Effector memory CD8-positive, alpha-beta T cell (primary cell): ENCODE results near the gene PTGDS.

Experiments used
- ATAC-seq: fragments of 150-1000 bp; cut with Tn5 transposase; replicated peaks from 2 replicates; pipeline ENCODE4 v1.10.0; 2021; ENCODE audit warnings: mild to moderate bottlenecking, moderate library complexity
- DNase-seq, 3 experiments: peaks; one replicate each; pipeline ENCODE4 v3.0.0; 2021
- H3K27ac Mint-ChIP-seq, 2 donors: one replicate each; pipeline ENCODE4 v1.8.0; 2022; ENCODE audit warnings: mild to moderate bottlenecking in 2 of 2, mixed read lengths in 2 of 2, moderate library complexity in 2 of 2
- H3K27me3 Mint-ChIP-seq, 2 donors: one replicate each; pipeline ENCODE4 v1.8.0; 2022; ENCODE audit warnings: mixed read lengths in 2 of 2
- H3K36me3 Mint-ChIP-seq: one replicate; pipeline ENCODE4 v1.8.0; 2022; ENCODE audit warnings: mild to moderate bottlenecking, moderate library complexity, mixed read lengths; ENCODE audit not compliant: insufficient read depth
- H3K4me1 Mint-ChIP-seq, 2 donors: one replicate each; pipeline ENCODE4 v1.8.0; 2022; ENCODE audit warnings: low read depth in 2 of 2, mixed read lengths in 2 of 2
- H3K4me3 Mint-ChIP-seq, 2 donors: one replicate each; pipeline ENCODE4 v1.8.0; 2022; ENCODE audit warnings: mild to moderate bottlenecking in 2 of 2, mixed read lengths in 2 of 2, moderate library complexity in 2 of 2
- H3K9me3 Mint-ChIP-seq, 2 donors: one replicate each; pipeline ENCODE4 v1.8.0; 2022; ENCODE audit warnings: mixed read lengths in 2 of 2

Gene PTGDS

GRCh38 chr9:137020771-137021567 is 43.7 kb downstream of the PTGDS start:
- Mint-ChIP-seq H3K27ac (peak overlapping the region in 1 of 2 donors; percentile 46), H3K9me3 (no peaks in the 10 kb centered on the region), H3K36me3 (peaks cover 10% of the 10 kb centered on the region), H3K4me1 (peaks cover 3 to 18% of the 10 kb centered on the region in 2 donors), H3K27me3 (no peaks in the 10 kb centered on the region), H3K4me3 (no peak overlapping the region)
- DNase-seq: no peak
- ATAC-seq: no peak

GRCh38 chr9:137021568-137021978 is 44.3 kb downstream of the PTGDS start:
- no peaks in the 10 kb centered on the region for H3K27me3 Mint-ChIP-seq
- peak overlapping the region; percentile 41 to 71 for H3K27ac Mint-ChIP-seq
- peak overlapping the region in 1 of 2 donors; percentile 18 for H3K4me3 Mint-ChIP-seq
- H3K36me3 Mint-ChIP-seq: peaks cover 10% of the 10 kb centered on the region
- DNase-seq: no peak
- no peak for ATAC-seq
- H3K9me3 Mint-ChIP-seq: no peaks in the 10 kb centered on the region
- H3K4me1 Mint-ChIP-seq: peaks cover 6 to 22% of the 10 kb centered on the region in 2 donors

- Mint-ChIP-seq H3K4me1 (peaks cover 11 to 27% of the 10 kb centered on the region in 2 donors), H3K36me3 (peaks cover 11% of the 10 kb centered on the region), H3K27ac (peak overlapping the region; percentile 41 to 71), H3K9me3 (no peaks in the 10 kb centered on the region), H3K4me3 (peak overlapping the region in 1 of 2 donors; percentile 18), H3K27me3 (no peaks in the 10 kb centered on the region)
- ATAC-seq (peak; percentile 85), DNase-seq (peak; percentile 58 to 71 (median 68))
Observed at GRCh38 chr9:137021979-137022661, 44.8 kb downstream of the PTGDS start.

- ATAC-seq: no peak
- Mint-ChIP-seq H3K9me3 (no peaks in the 10 kb centered on the region), H3K4me3 (no peak overlapping the region), H3K27me3 (no peaks in the 10 kb centered on the region), H3K4me1 (peaks cover 14 to 30% of the 10 kb centered on the region in 2 donors), H3K36me3 (peaks cover 14% of the 10 kb centered on the region), H3K27ac (no peak overlapping the region)
- DNase-seq: no peak
Observed at GRCh38 chr9:137022662-137023008, 45.3 kb downstream of the PTGDS start.

GRCh38 chr9:137023157-137023556 is 45.9 kb downstream of the PTGDS start:
- no peaks in the 10 kb centered on the region for H3K27me3 Mint-ChIP-seq
- H3K4me1 Mint-ChIP-seq: peaks cover 14 to 30% of the 10 kb centered on the region in 2 donors
- peaks cover 14% of the 10 kb centered on the region for H3K36me3 Mint-ChIP-seq
- no peak overlapping the region for H3K4me3 Mint-ChIP-seq
- no peak for DNase-seq
- H3K27ac Mint-ChIP-seq: no peak overlapping the region
- ATAC-seq: no peak
- no peaks in the 10 kb centered on the region for H3K9me3 Mint-ChIP-seq

GRCh38 chr9:137023583-137023991 is 46.3 kb downstream of the PTGDS start:
- Mint-ChIP-seq H3K36me3 (peaks cover 15% of the 10 kb centered on the region), H3K4me1 (peaks cover 14 to 29% of the 10 kb centered on the region in 2 donors), H3K9me3 (no peaks in the 10 kb centered on the region), H3K27ac (no peak overlapping the region), H3K27me3 (no peaks in the 10 kb centered on the region), H3K4me3 (no peak overlapping the region)
- ATAC-seq: no peak
- DNase-seq: no peak

GRCh38 chr9:137025517-137025966 is 48.2 kb downstream of the PTGDS start:
- DNase-seq (no peak), ATAC-seq (no peak)
- Mint-ChIP-seq H3K4me3 (peak overlapping the region; percentile 6 to 91), H3K27me3 (no peaks in the 10 kb centered on the region), H3K36me3 (peaks cover 33% of the 10 kb centered on the region), H3K27ac (no peak overlapping the region), H3K9me3 (no peaks in the 10 kb centered on the region), H3K4me1 (peaks cover 26 to 35% of the 10 kb centered on the region in 2 donors)

GRCh38 chr9:137026384-137026783 is 49.1 kb downstream of the PTGDS start:
- Mint-ChIP-seq H3K4me3 (peak overlapping the region; percentile 90 to 91), H3K9me3 (no peaks in the 10 kb centered on the region), H3K4me1 (peaks cover 31 to 39% of the 10 kb centered on the region in 2 donors), H3K36me3 (peaks cover 38% of the 10 kb centered on the region), H3K27ac (peak overlapping the region in 1 of 2 donors; percentile 78), H3K27me3 (no peaks in the 10 kb centered on the region)
- no peak for DNase-seq
- ATAC-seq: no peak

- no peak for ATAC-seq
Observed at GRCh38 chr9:137026828-137027227, 49.5 kb downstream of the PTGDS start.

GRCh38 chr9:137027369-137028262 is 50.3 kb downstream of the PTGDS start, which contains the start of gene ABCA2:
ABCA2 (minus strand) TSS chr9:137028237; CDS start chr9:137028140, 97 bp downstream.
- Mint-ChIP-seq H3K27ac (peak within 1 kb of the TSS; percentile 60 to 93), H3K36me3 (peaks cover 36% of the 10 kb centered on the region), H3K27me3 (no peaks in the 10 kb centered on the region), H3K4me3 (peak within 1 kb of the TSS; percentile 90 to 94), H3K4me1 (peaks cover 37 to 42% of the 10 kb centered on the region in 2 donors), H3K9me3 (no peaks in the 10 kb centered on the region)
- ATAC-seq: no peak
- no peak for DNase-seq

More at GRCh38 chr9:137026828-137027227, 49.5 kb downstream of the PTGDS start:
- Mint-ChIP-seq H3K36me3 (peaks cover 38% of the 10 kb centered on the region), H3K27me3 (no peaks in the 10 kb centered on the region), H3K27ac (peak overlapping the region; percentile 60 to 78), H3K4me3 (peak overlapping the region; percentile 90 to 91), H3K4me1 (peaks cover 33 to 39% of the 10 kb centered on the region in 2 donors), H3K9me3 (no peaks in the 10 kb centered on the region)
- no peak for DNase-seq

- no peaks in the 10 kb centered on the region for H3K9me3 Mint-ChIP-seq
- ATAC-seq (peak; percentile 54), DNase-seq (peak; percentile 55 to 66 (median 63))
- H3K27ac Mint-ChIP-seq: peak overlapping the region; percentile 31 to 93
- peak overlapping the region; percentile 86 to 94 for H3K4me3 Mint-ChIP-seq
- peaks cover 42 to 47% of the 10 kb centered on the region in 2 donors for H3K4me1 Mint-ChIP-seq
- peaks cover 36% of the 10 kb centered on the region for H3K36me3 Mint-ChIP-seq
- H3K27me3 Mint-ChIP-seq: no peaks in the 10 kb centered on the region
Observed at GRCh38 chr9:137028263-137029057, 51.2 kb downstream of the PTGDS start.
